Measurements from ENCODE around the gene DRD3. TPM values are rescaled to one million over a fixed set of nuclear protein-coding genes. Genes with fewer than 3 reads are reported as not detected.

The DRD3 gene
- polyA plus RNA-seq, 4 donors, result not detected

DNA sequence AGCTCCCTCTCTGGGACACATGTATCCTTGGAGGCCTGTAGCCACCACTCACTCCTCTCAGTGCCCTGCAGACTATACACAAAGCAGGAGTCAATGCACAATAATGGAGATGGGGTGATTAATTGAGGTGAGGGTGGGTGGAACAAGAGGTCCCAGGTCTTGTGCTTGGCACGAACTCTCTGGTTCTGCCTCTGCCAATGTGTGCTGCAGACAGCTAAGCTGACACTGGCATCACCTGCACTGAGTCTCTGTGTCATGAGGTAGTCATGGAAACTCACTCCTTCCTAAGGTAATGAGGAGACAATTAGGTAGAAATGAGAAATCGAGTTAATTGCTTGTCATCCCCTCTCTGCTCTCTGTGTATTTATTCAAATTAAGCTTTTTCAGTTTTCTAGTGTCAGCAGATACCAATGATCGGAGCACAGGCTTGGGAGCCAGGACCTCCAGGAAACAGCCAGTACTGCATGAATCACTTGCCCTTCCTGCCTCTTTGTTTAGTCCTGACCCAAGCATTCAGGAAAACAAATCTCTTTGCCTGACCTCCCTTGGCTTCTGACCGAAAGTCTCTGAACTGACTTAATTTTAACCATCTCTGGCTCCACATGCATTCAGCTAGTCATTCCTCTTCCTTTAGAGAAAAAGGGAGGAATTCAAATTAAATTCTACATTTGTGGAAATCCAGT, 56.7 kb downstream of the DRD3 start:
- Histone ChIP-seq H3K36me3 (ENCODE audit: control insufficient read depth in 3 of 3, insufficient read depth in 2 of 3, low read depth in 1 of 3, low read length in 3 of 3) (no peaks in the 10 kb centered on the region), H3K4me3 (ENCODE audit: low read depth in 1 of 3, low read length in 3 of 3) (no peak overlapping the region), H3K4me1 (ENCODE audit: control insufficient read depth in 3 of 3, insufficient read depth in 2 of 3, low read depth in 1 of 3, low read length in 2 of 3) (no peaks in the 10 kb centered on the region), H3K9me3 (ENCODE audit: control insufficient read depth in 2 of 2, insufficient read depth in 1 of 2, low read depth in 1 of 2, low read length in 1 of 2) (no peaks in the 10 kb centered on the region), H3K27ac (ENCODE audit: low read depth in 1 of 3, low read length in 2 of 3) (peak overlapping the region in 1 of 3 donors; percentile 65), H3K27me3 (ENCODE audit: control insufficient read depth in 3 of 3, insufficient read depth in 3 of 3, low read length in 3 of 3) (no peaks in the 10 kb centered on the region)
- FAIRE-seq, result no peak
- peak in 1 of 2 donors; percentile 1 for DNase-seq
- 57 to 74% (median 64%) methylated on average over 4 of the region's 4 CpGs for WGBS, 3 donors

GRCh38 chr3:114120211-114120610, 58.6 kb downstream of the DRD3 start:
- no peaks in the 10 kb centered on the region for H3K36me3 ChIP-seq (ENCODE audit: control insufficient read depth in 3 of 3, insufficient read depth in 2 of 3, low read depth in 1 of 3, low read length in 3 of 3)
- H3K27me3 ChIP-seq (ENCODE audit: control insufficient read depth in 3 of 3, insufficient read depth in 3 of 3, low read length in 3 of 3), result no peaks in the 10 kb centered on the region
- FAIRE-seq (no peak), DNase-seq (peak in 1 of 2 donors; percentile 28)
- H3K9me3 ChIP-seq (ENCODE audit: control insufficient read depth in 2 of 2, insufficient read depth in 1 of 2, low read depth in 1 of 2, low read length in 1 of 2), result no peaks in the 10 kb centered on the region
- H3K4me3 ChIP-seq (ENCODE audit: low read depth in 1 of 3, low read length in 3 of 3), result no peak overlapping the region
- no peak overlapping the region for H3K27ac ChIP-seq (ENCODE audit: low read depth in 1 of 3, low read length in 2 of 3)
- 24 to 75% (median 55%) methylated on average over 3 of the region's 3 CpGs for WGBS, 3 donors
- H3K4me1 ChIP-seq (ENCODE audit: control insufficient read depth in 3 of 3, insufficient read depth in 2 of 3, low read depth in 1 of 3, low read length in 2 of 3), result no peaks in the 10 kb centered on the region

DNA sequence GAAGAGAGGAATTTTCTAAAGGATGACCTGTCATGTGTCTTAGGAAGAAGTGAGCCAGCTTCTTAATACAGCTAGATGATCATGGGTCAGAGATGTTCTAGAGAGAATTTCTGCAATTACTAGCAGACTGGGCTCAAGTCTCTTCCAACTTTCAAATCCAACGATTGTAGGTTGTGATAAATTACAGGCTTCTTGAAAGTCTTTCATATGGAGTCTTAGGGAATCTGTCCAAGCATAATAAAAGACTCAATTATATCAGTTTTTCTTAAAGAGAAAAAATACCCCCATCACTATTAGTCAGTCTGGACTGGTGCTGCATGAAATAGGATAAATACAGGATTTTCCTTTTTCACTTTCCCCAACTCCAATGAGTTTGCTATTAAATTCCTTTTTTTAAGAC, 59.1 kb downstream of the DRD3 start:
- 48 to 69% (median 69%) methylated on average over 1 of the region's 1 CpG for WGBS, 3 donors
- FAIRE-seq, result no peak
- H3K9me3 ChIP-seq (ENCODE audit: control insufficient read depth in 2 of 2, insufficient read depth in 1 of 2, low read depth in 1 of 2, low read length in 1 of 2), result no peaks in the 10 kb centered on the region

DNA sequence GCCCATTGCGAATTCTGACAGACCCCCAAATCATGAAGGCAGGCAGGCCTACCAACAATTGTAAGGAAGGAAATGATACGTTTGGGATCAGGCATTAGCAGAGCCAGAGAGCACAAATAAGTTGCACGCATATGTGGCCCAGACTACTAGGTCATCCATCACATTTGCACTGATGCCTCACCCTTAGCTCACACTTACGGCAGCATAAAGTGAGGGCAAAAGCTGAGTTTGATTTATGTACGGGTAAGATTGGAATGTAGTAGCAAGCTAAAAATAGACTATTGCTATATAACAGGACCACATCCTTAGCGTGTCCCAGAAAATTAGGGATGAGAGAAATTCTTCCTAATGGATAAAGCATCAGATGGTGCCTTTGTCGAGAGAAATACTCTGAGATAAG, 63.7 kb downstream of the DRD3 start:
- Histone ChIP-seq H3K27me3 (ENCODE audit: control insufficient read depth in 3 of 3, insufficient read depth in 3 of 3, low read length in 3 of 3) (no peaks in the 10 kb centered on the region), H3K4me3 (ENCODE audit: low read depth in 1 of 3, low read length in 3 of 3) (no peak overlapping the region), H3K9me3 (ENCODE audit: control insufficient read depth in 2 of 2, insufficient read depth in 1 of 2, low read depth in 1 of 2, low read length in 1 of 2) (no peaks in the 10 kb centered on the region), H3K4me1 (ENCODE audit: control insufficient read depth in 3 of 3, insufficient read depth in 2 of 3, low read depth in 1 of 3, low read length in 2 of 3) (no peaks in the 10 kb centered on the region), H3K27ac (ENCODE audit: low read depth in 1 of 3, low read length in 2 of 3) (no peak overlapping the region), H3K36me3 (ENCODE audit: control insufficient read depth in 3 of 3, insufficient read depth in 2 of 3, low read depth in 1 of 3, low read length in 3 of 3) (no peaks in the 10 kb centered on the region)
- DNase-seq, result no peak
- WGBS, 3 donors, result 86 to 90% (median 89%) methylated on average over 7 of the region's 7 CpGs
- FAIRE-seq, result no peak

More for the DNA sequence above, 59.1 kb downstream of the DRD3 start:
- H3K27ac ChIP-seq (ENCODE audit: low read depth in 1 of 3, low read length in 2 of 3), result no peak overlapping the region
- H3K27me3 ChIP-seq (ENCODE audit: control insufficient read depth in 3 of 3, insufficient read depth in 3 of 3, low read length in 3 of 3), result no peaks in the 10 kb centered on the region
- no peak overlapping the region for H3K4me3 ChIP-seq (ENCODE audit: low read depth in 1 of 3, low read length in 3 of 3)
- H3K36me3 ChIP-seq (ENCODE audit: control insufficient read depth in 3 of 3, insufficient read depth in 2 of 3, low read depth in 1 of 3, low read length in 3 of 3), result no peaks in the 10 kb centered on the region
- H3K4me1 ChIP-seq (ENCODE audit: control insufficient read depth in 3 of 3, insufficient read depth in 2 of 3, low read depth in 1 of 3, low read length in 2 of 3), result no peaks in the 10 kb centered on the region
- DNase-seq, result no peak

DNA sequence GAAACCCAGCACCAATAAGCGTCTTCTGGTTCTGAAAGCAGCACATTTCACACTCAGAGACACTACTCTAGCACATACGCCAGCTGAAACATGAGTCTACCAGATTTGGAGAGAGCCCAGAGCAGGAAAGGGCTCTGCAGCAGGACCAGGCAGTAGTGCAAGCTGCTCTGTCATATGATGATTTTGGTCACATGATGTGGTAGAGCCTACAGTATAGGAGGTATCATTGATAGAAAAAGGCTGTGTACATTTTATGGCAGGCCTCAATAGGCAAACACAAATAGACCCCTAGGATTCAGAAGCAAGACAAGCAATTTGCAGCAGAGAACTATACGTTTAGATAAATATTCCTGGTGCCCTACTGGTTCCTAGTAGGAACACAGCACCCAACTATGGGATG, 64.1 kb downstream of the DRD3 start:
- H3K27me3 ChIP-seq (ENCODE audit: control insufficient read depth in 3 of 3, insufficient read depth in 3 of 3, low read length in 3 of 3), result no peaks in the 10 kb centered on the region
- 79 to 87% (median 83%) methylated on average over 3 of the region's 3 CpGs for WGBS, 3 donors
- H3K4me1 ChIP-seq (ENCODE audit: control insufficient read depth in 3 of 3, insufficient read depth in 2 of 3, low read depth in 1 of 3, low read length in 2 of 3), result no peaks in the 10 kb centered on the region
- FAIRE-seq, result no peak
- no peak for DNase-seq
- no peak overlapping the region for H3K27ac ChIP-seq (ENCODE audit: low read depth in 1 of 3, low read length in 2 of 3)
- H3K9me3 ChIP-seq (ENCODE audit: control insufficient read depth in 2 of 2, insufficient read depth in 1 of 2, low read depth in 1 of 2, low read length in 1 of 2), result no peaks in the 10 kb centered on the region
- no peak overlapping the region for H3K4me3 ChIP-seq (ENCODE audit: low read depth in 1 of 3, low read length in 3 of 3)
- no peaks in the 10 kb centered on the region for H3K36me3 ChIP-seq (ENCODE audit: control insufficient read depth in 3 of 3, insufficient read depth in 2 of 3, low read depth in 1 of 3, low read length in 3 of 3)

DNA sequence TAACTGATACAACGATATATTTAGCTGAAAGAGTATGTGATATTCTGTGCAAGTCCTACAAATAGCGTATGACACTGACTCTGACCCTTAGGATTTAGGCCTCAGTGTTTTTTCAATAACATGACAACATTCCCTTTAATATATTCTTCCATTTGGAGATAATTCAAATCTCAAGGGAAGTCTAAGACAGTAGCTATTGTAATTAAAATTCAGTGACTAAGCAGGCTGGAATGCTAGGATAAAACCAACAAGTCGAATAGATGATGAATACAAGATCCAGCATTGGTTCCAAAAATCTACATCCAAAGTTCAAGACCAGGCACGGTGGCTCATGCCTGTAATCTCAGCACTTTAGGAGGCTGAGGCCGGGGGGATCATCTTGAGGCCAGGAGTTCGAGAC, 66.2 kb downstream of the DRD3 start:
- Histone ChIP-seq H3K27me3 (ENCODE audit: control insufficient read depth in 3 of 3, insufficient read depth in 3 of 3, low read length in 3 of 3) (no peaks in the 10 kb centered on the region), H3K27ac (ENCODE audit: low read depth in 1 of 3, low read length in 2 of 3) (no peak overlapping the region), H3K9me3 (ENCODE audit: control insufficient read depth in 2 of 2, insufficient read depth in 1 of 2, low read depth in 1 of 2, low read length in 1 of 2) (no peaks in the 10 kb centered on the region), H3K4me1 (ENCODE audit: control insufficient read depth in 3 of 3, insufficient read depth in 2 of 3, low read depth in 1 of 3, low read length in 2 of 3) (no peaks in the 10 kb centered on the region), H3K4me3 (ENCODE audit: low read depth in 1 of 3, low read length in 3 of 3) (no peak overlapping the region), H3K36me3 (ENCODE audit: control insufficient read depth in 3 of 3, insufficient read depth in 2 of 3, low read depth in 1 of 3, low read length in 3 of 3) (no peaks in the 10 kb centered on the region)
- DNase-seq (no peak), FAIRE-seq (no peak)
- 77 to 83% (median 79%) methylated on average over 6 of the region's 6 CpGs for WGBS, 3 donors

GRCh38 chr3:114111060-114111770, 67.6 kb downstream of the DRD3 start:
- 69 to 82% (median 78%) methylated on average over 3 of the region's 3 CpGs for WGBS, 3 donors
- no peak overlapping the region for H3K27ac ChIP-seq (ENCODE audit: low read depth in 1 of 3, low read length in 2 of 3)
- no peaks in the 10 kb centered on the region for H3K36me3 ChIP-seq (ENCODE audit: control insufficient read depth in 3 of 3, insufficient read depth in 2 of 3, low read depth in 1 of 3, low read length in 3 of 3)
- DNase-seq (no peak), FAIRE-seq (no peak)
- no peaks in the 10 kb centered on the region for H3K27me3 ChIP-seq (ENCODE audit: control insufficient read depth in 3 of 3, insufficient read depth in 3 of 3, low read length in 3 of 3)
- no peak overlapping the region for H3K4me3 ChIP-seq (ENCODE audit: low read depth in 1 of 3, low read length in 3 of 3)
- no peaks in the 10 kb centered on the region for H3K4me1 ChIP-seq (ENCODE audit: control insufficient read depth in 3 of 3, insufficient read depth in 2 of 3, low read depth in 1 of 3, low read length in 2 of 3)
- H3K9me3 ChIP-seq (ENCODE audit: control insufficient read depth in 2 of 2, insufficient read depth in 1 of 2, low read depth in 1 of 2, low read length in 1 of 2), result no peaks in the 10 kb centered on the region

- H3K27me3 ChIP-seq (ENCODE audit: control insufficient read depth in 3 of 3, insufficient read depth in 3 of 3, low read length in 3 of 3), result no peaks in the 10 kb centered on the region
- WGBS, 3 donors, result 70 to 82% (median 80%) methylated on average over 5 of the region's 5 CpGs
- no peaks in the 10 kb centered on the region for H3K4me1 ChIP-seq (ENCODE audit: control insufficient read depth in 3 of 3, insufficient read depth in 2 of 3, low read depth in 1 of 3, low read length in 2 of 3)
- no peak overlapping the region for H3K4me3 ChIP-seq (ENCODE audit: low read depth in 1 of 3, low read length in 3 of 3)
- H3K27ac ChIP-seq (ENCODE audit: low read depth in 1 of 3, low read length in 2 of 3), result no peak overlapping the region
- no peak for FAIRE-seq
- no peaks in the 10 kb centered on the region for H3K9me3 ChIP-seq (ENCODE audit: control insufficient read depth in 2 of 2, insufficient read depth in 1 of 2, low read depth in 1 of 2, low read length in 1 of 2)
- H3K36me3 ChIP-seq (ENCODE audit: control insufficient read depth in 3 of 3, insufficient read depth in 2 of 3, low read depth in 1 of 3, low read length in 3 of 3), result no peaks in the 10 kb centered on the region
- DNase-seq, result no peak
Measured at GRCh38 chr3:114110439-114110838, 68.4 kb downstream of the DRD3 start.

All from small intestine (tissue), 7 donors.